HG02938 (cell line): ENCODE results near the gene RAC3.
"Not testable (repeated sequence)": the region's sequence is repeated elsewhere in the genome, so short reads cannot be mapped to it uniquely, and the experiment has no call there.

Experiments used
- ATAC-seq: cut with Tn5 transposase; IDR thresholded peaks from one replicate; pipeline ENCODE4 v1.9.1; 2021; ENCODE audit warnings: mild to moderate bottlenecking, moderate library complexity; ENCODE audit not compliant: unreplicated experiment

Gene RAC3

GRCh38 chr17:82037889-82038195 lies 6.4 kb downstream of the RAC3 start:
- no peak for ATAC-seq

- ATAC-seq: not testable (repeated sequence)
These were observed 7.4 kb downstream of the RAC3 start for GRCh38 chr17:82038796-82039409.

- ATAC-seq: no peak
These were observed 8.3 kb downstream of the RAC3 start for GRCh38 chr17:82039695-82040299.

GRCh38 chr17:82041144-82041814 lies 9.8 kb downstream of the RAC3 start:
- no peak for ATAC-seq

GRCh38 chr17:82042649-82043048 lies 11.2 kb downstream of the RAC3 start:
- no peak for ATAC-seq

- no peak for ATAC-seq
These were observed 12.0 kb downstream of the RAC3 start for GRCh38 chr17:82043507-82043906.

- no peak for ATAC-seq
These were observed 14.5 kb downstream of the RAC3 start for GRCh38 chr17:82045936-82046484.

GRCh38 chr17:82046903-82047302 lies 15.4 kb downstream of the RAC3 start:
- no peak for ATAC-seq

- no peak for ATAC-seq
These were observed 15.9 kb downstream of the RAC3 start for GRCh38 chr17:82047379-82047778.

GRCh38 chr17:82047914-82048570 lies 16.6 kb downstream of the RAC3 start:
- no peak for ATAC-seq

GRCh38 chr17:82048571-82048971 lies 17.1 kb downstream of the RAC3 start:
- ATAC-seq: no peak

GRCh38 chr17:82049106-82049505 lies 17.6 kb downstream of the RAC3 start:
- no peak for ATAC-seq

- no peak for ATAC-seq
These were observed 18.1 kb downstream of the RAC3 start for GRCh38 chr17:82049521-82049971.

- ATAC-seq: no peak
These were observed 18.8 kb downstream of the RAC3 start for GRCh38 chr17:82050152-82050760.

- ATAC-seq: peak; percentile 12
These were observed 19.5 kb downstream of the RAC3 start for GRCh38 chr17:82050761-82051641.

GRCh38 chr17:82051776-82052637 lies 20.5 kb downstream of the RAC3 start, which contains the start of the genes GPS1 and RFNG:
Gene GPS1 (plus strand): TSS chr17:82051898. CDS start chr17:82051932, 34 bp downstream.
Gene RFNG (minus strand): TSS chr17:82051811. CDS start chr17:82051766, 45 bp downstream.
- ATAC-seq: peak; percentile 76

- ATAC-seq: no peak
These were observed 21.2 kb downstream of the RAC3 start for GRCh38 chr17:82052638-82053059.

GRCh38 chr17:82053130-82053529 lies 21.7 kb downstream of the RAC3 start:
- no peak for ATAC-seq
